Measurements from ENCODE around the gene DNAJC13. TPM values are rescaled to one million over a fixed set of nuclear protein-coding genes. Genes with fewer than 3 reads are reported as not detected.

DNAJC13 gene
- total RNA-seq, 2 donors from 2014 or later, result 39.4 to 40.5 TPM

DNA sequence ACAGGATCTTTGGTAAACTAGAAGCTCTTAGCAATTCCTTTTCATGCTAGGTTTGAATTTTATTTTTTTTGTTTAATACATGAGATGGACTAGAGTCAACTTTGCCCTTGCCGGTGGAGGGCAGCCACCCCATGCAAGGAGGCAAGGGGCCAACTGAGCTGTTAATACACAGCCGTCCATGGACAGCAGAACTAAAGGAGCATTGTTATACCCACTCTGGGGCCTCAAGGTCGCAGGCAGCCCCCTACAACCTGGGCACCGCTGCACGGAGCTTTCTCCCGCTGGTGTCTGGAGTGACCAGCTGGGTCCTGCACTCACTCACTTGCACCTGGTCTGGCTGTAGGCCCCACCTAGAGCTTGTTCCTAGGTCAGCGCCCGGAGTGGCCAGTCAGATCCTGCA is 131.9 kb downstream of the DNAJC13 start:
- TF ChIP-seq, protein P1, sequence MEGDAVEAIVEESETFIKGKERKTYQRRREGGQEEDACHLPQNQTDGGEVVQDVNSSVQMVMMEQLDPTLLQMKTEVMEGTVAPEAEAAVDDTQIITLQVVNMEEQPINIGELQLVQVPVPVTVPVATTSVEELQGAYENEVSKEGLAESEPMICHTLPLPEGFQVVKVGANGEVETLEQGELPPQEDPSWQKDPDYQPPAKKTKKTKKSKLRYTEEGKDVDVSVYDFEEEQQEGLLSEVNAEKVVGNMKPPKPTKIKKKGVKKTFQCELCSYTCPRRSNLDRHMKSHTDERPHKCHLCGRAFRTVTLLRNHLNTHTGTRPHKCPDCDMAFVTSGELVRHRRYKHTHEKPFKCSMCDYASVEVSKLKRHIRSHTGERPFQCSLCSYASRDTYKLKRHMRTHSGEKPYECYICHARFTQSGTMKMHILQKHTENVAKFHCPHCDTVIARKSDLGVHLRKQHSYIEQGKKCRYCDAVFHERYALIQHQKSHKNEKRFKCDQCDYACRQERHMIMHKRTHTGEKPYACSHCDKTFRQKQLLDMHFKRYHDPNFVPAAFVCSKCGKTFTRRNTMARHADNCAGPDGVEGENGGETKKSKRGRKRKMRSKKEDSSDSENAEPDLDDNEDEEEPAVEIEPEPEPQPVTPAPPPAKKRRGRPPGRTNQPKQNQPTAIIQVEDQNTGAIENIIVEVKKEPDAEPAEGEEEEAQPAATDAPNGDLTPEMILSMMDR (conservative IDR thresholded peaks at IDR 0.05), result no peak
- no peaks in the 10 kb centered on the region for H3K27me3 Mint-ChIP-seq (ENCODE audit: insufficient read depth)
- DNase-seq, result no peak
- Histone ChIP-seq H3K4me1 (ENCODE audit: control insufficient read depth, insufficient read depth, low read length) (no peaks in the 10 kb centered on the region), H3K36me3 (ENCODE audit: control insufficient read depth, insufficient read depth, low read length) (no peaks in the 10 kb centered on the region), H3K27ac (ENCODE audit: low read depth, low read length) (no peak overlapping the region), H3K27me3 (ENCODE audit: control insufficient read depth, insufficient read depth, low read length, poor library complexity, severe bottlenecking) (no peaks in the 10 kb centered on the region), H3K9ac (ENCODE audit: extremely low read depth, low read length, poor library complexity, severe bottlenecking) (no peak overlapping the region), H3K4me3 (ENCODE audit: low read length) (no peak overlapping the region), H3K9me3 (ENCODE audit: control insufficient read depth, low read length) (no peaks in the 10 kb centered on the region)
- H3K4me1 Mint-ChIP-seq, result no peaks in the 10 kb centered on the region
- peaks cover 3% of the 10 kb centered on the region for H3K9me3 Mint-ChIP-seq
- 82 to 98% methylated on average over 5 to 8 of the region's 8 CpGs for WGBS, 2 experiments (ENCODE audit: insufficient coverage in 1 of 2, insufficient read length in 1 of 2)
- no peak overlapping the region for H3K27ac Mint-ChIP-seq
- H3K4me3 Mint-ChIP-seq, result no peak overlapping the region
- peaks cover 2% of the 10 kb centered on the region for H3K36me3 Mint-ChIP-seq (ENCODE audit: low read depth)

DNA sequence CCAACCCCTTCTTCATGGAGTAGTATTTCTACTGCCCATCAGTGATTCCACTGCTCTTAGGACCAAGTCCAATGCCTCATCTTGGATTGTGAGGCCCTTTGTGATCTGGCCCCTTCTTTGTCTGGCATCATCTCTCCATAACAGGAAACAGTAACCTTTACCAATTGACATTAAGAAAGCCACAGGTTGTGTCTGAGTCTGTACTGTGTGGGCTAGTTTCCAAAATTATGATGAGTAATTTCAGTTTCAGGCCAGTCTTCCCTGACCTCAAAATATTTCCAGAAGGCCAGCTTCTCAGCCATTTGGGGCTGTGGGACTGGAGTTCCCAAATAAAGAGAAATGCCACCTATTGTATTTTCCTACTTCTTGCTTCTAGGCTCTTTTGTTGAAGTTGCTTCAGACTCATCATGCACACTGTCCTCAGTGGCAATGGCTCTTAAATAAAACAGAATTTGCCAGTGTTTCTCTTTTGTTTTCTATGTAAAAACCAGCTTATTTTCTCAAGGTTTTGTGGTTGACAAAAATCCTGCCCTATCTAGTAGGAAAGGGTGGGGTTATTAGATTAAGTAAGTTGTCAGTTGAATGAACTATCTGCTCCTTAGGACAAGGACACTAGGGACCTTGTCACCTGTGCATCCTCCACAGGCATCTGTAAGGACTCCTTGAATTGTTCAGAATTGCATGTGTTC is 132.7 kb downstream of the DNAJC13 start:
- peaks cover 2% of the 10 kb centered on the region for H3K36me3 Mint-ChIP-seq (ENCODE audit: low read depth)
- DNase-seq, result no peak
- H3K27me3 ChIP-seq (ENCODE audit: control insufficient read depth, insufficient read depth, low read length, poor library complexity, severe bottlenecking), result no peaks in the 10 kb centered on the region
- H3K4me1 Mint-ChIP-seq, result peaks cover 3% of the 10 kb centered on the region
- H3K27ac Mint-ChIP-seq, result no peak overlapping the region
- H3K4me3 Mint-ChIP-seq, result no peak overlapping the region
- no peaks in the 10 kb centered on the region for H3K4me1 ChIP-seq (ENCODE audit: control insufficient read depth, insufficient read depth, low read length)
- no peak overlapping the region for H3K4me3 ChIP-seq (ENCODE audit: low read length)
- H3K27ac ChIP-seq (ENCODE audit: low read depth, low read length), result no peak overlapping the region
- no peaks in the 10 kb centered on the region for H3K9me3 ChIP-seq (ENCODE audit: control insufficient read depth, low read length)
- peaks cover 3% of the 10 kb centered on the region for H3K9me3 Mint-ChIP-seq
- TF ChIP-seq, protein P1 (conservative IDR thresholded peaks at IDR 0.05), result no peak
- H3K9ac ChIP-seq (ENCODE audit: extremely low read depth, low read length, poor library complexity, severe bottlenecking), result no peak overlapping the region
- no peaks in the 10 kb centered on the region for H3K36me3 ChIP-seq (ENCODE audit: control insufficient read depth, insufficient read depth, low read length)
- H3K27me3 Mint-ChIP-seq (ENCODE audit: insufficient read depth), result no peaks in the 10 kb centered on the region

DNA sequence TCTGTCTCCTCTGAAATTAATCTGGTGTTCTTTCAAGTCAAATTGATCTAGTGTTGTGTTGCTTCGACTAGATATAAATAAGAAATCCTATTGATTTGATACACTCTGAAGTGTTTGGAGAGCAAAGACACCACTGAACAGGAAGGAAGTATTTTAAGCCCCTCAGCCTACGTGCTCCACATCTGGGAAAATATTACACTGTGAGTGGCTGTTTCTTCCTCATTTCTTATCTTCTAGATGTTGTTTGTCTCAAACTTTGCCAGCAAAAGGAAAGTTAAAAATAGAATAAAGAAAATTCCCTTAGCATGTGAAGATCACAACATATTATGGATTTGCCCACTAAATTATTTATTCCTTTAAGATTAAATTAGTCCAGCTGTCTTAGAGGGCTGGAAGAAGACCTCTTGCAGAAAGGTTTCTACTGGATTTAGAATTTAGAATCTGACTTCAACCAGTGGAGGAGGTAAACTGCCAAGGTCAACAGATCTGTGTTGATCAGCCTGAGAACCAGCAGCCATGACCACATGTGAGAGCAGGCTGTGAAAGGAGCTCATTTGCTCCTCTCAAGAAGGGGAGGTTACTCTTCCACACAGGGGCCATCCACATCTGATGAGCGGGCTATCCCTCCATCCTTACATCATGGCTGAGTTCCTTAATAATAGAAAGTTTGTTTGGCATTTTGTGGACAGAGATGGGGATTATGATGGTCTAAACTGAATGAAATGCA is 133.4 kb downstream of the DNAJC13 start:
- H3K4me1 ChIP-seq (ENCODE audit: control insufficient read depth, insufficient read depth, low read length), result no peaks in the 10 kb centered on the region
- H3K4me3 Mint-ChIP-seq, result no peak overlapping the region
- no peaks in the 10 kb centered on the region for H3K9me3 ChIP-seq (ENCODE audit: control insufficient read depth, low read length)
- peaks cover 3% of the 10 kb centered on the region for H3K9me3 Mint-ChIP-seq
- TF ChIP-seq, protein P1 (conservative IDR thresholded peaks at IDR 0.05), result no peak
- H3K27ac Mint-ChIP-seq, result no peak overlapping the region
- H3K36me3 Mint-ChIP-seq (ENCODE audit: low read depth), result peaks cover 2% of the 10 kb centered on the region
- H3K27me3 ChIP-seq (ENCODE audit: control insufficient read depth, insufficient read depth, low read length, poor library complexity, severe bottlenecking), result no peaks in the 10 kb centered on the region
- H3K36me3 ChIP-seq (ENCODE audit: control insufficient read depth, insufficient read depth, low read length), result no peaks in the 10 kb centered on the region
- WGBS, 2 experiments (ENCODE audit: insufficient coverage in 1 of 2, insufficient read length in 1 of 2), result 93 to 100% methylated on average over 1 to 3 of the region's 3 CpGs
- no peak overlapping the region for H3K9ac ChIP-seq (ENCODE audit: extremely low read depth, low read length, poor library complexity, severe bottlenecking)
- no peak for DNase-seq
- H3K27me3 Mint-ChIP-seq (ENCODE audit: insufficient read depth), result no peaks in the 10 kb centered on the region
- no peak overlapping the region for H3K4me3 ChIP-seq (ENCODE audit: low read length)
- H3K27ac ChIP-seq (ENCODE audit: low read depth, low read length), result no peak overlapping the region
- peaks cover 5% of the 10 kb centered on the region for H3K4me1 Mint-ChIP-seq

All from endodermal cell (in vitro differentiated cells).